AG09309 (cell line): ENCODE measurements around the gene GNAT1.

Experiments used
- DNase-seq: peaks from one replicate; pipeline ENCODE4 v3.0.0-alpha.2; 2010; ENCODE audit warnings: low read depth
- H3K4me3 ChIP-seq: 2 replicates; pipeline ENCODE4 v1.5.1; 2011; ENCODE audit warnings: mild to moderate bottlenecking, low read depth, low read length, moderate library complexity; ENCODE audit not compliant: control insufficient read depth
- CTCF ChIP-seq: IDR thresholded peaks from 2 replicates; pipeline ENCODE4 v1.5.1; 2011; ENCODE audit warnings: mild to moderate bottlenecking, low read depth, low read length, inconsistent platforms; ENCODE audit not compliant: insufficient read depth, control insufficient read depth; ENCODE audit errors: missing control alignments

The GNAT1 gene

GRCh38 chr3:50218448-50218847 lies 27.0 kb downstream of the GNAT1 start:
- no peak for TF ChIP-seq CTCF
- DNase-seq: no peak

GRCh38 chr3:50219285-50219684 lies 27.9 kb downstream of the GNAT1 start:
- TF ChIP-seq CTCF: no peak
- no peak for DNase-seq

More at GRCh38 chr3:50218448-50218847, 27.0 kb downstream of the GNAT1 start:
- no peak overlapping the region for H3K4me3 ChIP-seq

GRCh38 chr3:50220109-50220508 lies 28.7 kb downstream of the GNAT1 start:
- no peak for TF ChIP-seq CTCF
- DNase-seq: no peak
- no peak overlapping the region for H3K4me3 ChIP-seq

More at GRCh38 chr3:50219285-50219684, 27.9 kb downstream of the GNAT1 start:
- H3K4me3 ChIP-seq: no peak overlapping the region

GRCh38 chr3:50221051-50221410 lies 29.6 kb downstream of the GNAT1 start:
- H3K4me3 ChIP-seq: no peak overlapping the region
- no peak for TF ChIP-seq CTCF
- no peak for DNase-seq

- no peak for TF ChIP-seq CTCF
- H3K4me3 ChIP-seq: no peak overlapping the region
- no peak for DNase-seq
These were observed 30.2 kb downstream of the GNAT1 start for GRCh38 chr3:50221411-50222168.

- no peak overlapping the region for H3K4me3 ChIP-seq
- DNase-seq: no peak
- TF ChIP-seq CTCF: no peak
These were observed 30.7 kb downstream of the GNAT1 start for GRCh38 chr3:50222169-50222528.
